Ramos (cell line): ENCODE measurements around the gene NOTCH3.

ENCODE experiments used
- in situ Hi-C: fragments of 300-500 bp; cut with MboI; formaldehyde crosslinking; loops from one replicate; pipeline ENCODE4 v1.14.3; 2022; ENCODE audit warnings: low sequenced_read_pairs; ENCODE audit not compliant: unreplicated experiment

Gene NOTCH3

GRCh38 chr19:15173746-15174404 is 26.9 kb downstream of the NOTCH3 start:
- in situ Hi-C loops: no loop called here

DNA sequence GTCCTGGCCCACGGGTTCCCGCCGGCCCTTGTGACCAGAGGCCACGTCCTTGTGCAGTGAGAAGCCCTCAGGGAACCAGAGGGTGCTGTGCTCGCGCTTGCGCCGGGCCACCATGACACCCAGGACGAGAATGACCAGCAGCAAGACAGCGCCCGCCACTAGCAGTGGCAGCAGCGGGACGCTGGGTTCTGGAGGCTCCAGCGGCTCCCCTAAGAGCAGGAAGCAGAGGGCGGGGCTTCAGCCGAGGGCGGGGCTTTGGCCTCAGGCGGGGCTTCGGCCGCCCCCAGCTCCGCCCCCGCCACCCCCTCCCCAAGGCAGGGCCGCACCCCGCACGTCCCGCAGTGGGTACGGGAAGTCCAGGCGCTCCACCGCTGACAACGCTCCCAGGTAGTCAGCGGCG is 30.4 kb downstream of the NOTCH3 start:
- in situ Hi-C loops: no loop called here

DNA sequence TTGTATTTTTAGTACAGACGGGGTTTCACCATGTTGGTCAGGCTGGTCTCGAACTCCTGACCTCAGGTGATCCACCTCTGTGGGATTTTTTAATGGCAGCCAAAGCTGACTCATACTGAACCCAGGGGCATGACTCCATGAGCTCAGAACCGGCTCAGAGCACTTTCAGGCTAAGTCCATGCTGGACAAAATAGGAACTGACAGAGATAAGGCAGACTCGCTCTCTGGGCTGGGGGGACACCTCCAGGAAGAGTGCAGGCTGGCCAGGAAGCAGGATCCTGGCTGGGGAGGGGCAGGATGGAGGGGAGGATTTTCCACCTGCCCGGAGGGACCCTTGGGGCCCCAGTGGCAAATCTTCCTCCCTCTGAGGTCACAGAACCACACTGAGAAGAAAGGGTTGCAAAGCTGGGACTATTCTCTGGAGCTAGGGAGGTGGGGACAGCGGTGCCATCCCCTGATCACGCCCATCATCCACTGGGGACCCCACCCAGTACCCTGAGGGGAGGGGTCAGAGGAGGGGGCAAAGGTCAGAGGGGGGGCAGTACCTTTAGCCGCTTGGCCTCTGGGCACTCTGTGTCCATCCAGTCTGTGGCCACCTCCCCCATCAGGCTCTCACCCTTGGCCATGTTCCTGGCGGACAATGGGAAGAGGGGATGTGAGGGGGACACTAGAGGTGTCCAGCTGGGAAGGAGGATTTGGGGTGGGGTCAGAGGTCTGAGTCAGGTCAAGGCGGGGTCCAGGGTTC is 31.1 kb downstream of the NOTCH3 start:
- in situ Hi-C loops: no loop called here

GRCh38 chr19:15166700-15167099 is 34.1 kb downstream of the NOTCH3 start:
- in situ Hi-C loops: no loop called here

GRCh38 chr19:15161028-15161984 is 39.5 kb downstream of the NOTCH3 start:
- in situ Hi-C loops: no loop called here

DNA sequence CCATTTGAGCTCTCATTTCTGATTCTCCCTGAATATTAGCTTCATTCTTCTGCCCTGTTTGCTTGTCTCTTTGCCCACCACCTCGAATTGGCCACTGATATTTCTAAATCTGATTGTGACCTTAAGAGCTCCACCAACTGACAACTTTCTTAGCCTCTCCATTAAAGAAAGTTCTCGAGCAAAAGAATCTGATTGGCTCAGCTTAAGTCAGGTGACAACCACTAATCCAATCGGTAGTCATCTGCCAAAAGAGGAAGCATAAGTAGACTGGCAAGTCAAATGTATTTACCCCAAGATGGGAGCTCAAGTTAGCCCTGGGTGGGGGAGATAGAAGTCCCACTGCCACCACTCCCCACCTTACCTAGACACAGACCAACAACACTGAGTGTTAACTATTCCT is 41.5 kb downstream of the NOTCH3 start:
- in situ Hi-C loops: no loop called here

DNA sequence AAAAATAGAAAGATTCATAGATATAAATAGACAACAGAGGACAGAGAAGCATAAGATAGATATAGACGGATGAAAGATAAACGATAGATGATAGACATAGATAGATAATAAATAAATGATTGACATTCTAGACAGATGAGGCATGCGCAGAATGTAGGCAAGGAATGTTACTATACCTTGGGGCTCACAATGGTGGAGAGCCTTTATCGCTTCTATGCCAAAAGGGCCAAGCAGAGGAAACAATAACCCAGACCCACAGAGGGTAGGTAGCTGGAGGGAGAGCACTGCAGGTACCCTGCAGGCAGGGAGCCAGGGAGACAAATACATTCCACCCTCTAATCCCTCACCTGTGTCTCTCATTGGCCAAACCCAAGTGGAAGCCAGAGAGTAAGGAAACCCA is 44.4 kb downstream of the NOTCH3 start:
- in situ Hi-C loops: no loop called here

DNA sequence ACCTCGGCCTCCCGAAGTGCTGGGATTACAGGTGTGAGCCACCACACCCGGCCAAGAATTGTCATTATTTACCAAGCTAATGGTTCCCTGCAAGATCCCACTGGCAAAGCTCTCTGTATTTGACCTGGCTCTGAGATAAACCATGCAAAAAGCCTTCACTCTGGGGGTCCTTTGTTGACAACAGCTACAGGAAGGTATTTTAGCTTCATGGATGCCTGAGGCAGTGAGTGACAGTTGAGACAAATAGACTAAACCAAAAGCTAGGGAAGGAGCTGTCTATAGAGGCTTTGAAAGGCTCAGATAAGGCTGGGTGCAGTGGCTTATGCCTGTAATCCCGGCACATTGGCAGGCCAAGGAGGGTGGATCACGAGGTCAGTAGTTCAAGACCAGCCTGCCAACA is 45.5 kb downstream of the NOTCH3 start:
- in situ Hi-C loops: no loop called here

DNA sequence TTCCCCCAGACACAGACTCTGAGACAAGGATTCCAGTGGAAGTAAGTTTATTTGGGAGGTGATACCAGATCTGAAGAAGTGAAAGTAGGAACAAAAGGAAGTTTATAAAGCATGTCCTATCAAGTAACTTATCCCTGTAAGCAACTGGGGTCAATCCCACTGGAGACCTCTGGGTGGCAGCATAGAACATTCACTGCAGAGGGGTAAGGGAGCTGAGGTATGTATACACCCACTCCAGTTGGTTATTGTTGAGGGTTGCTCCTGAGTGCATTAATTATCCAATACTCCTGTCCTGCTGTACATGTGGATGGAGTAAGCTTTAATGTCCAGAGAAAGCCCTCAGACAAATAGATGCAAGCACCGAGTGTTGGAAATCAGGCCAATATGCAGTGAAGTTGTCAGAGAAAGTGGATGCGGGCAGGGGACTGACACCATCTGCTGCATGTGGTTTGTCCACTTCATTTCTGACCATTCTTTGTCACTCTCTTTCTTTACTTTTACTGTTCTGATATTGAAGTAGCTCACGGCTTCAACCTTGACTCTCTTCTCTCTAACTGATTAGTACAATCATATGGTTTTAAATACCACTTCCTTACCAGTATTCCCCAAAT is 46.7 kb downstream of the NOTCH3 start:
- in situ Hi-C loops: loop anchor here (5.0 kb wide), 1 partner anchor 62 kb away; no protein-coding TSS in a partner anchor

GRCh38 chr19:15149737-15150136 is 51.1 kb downstream of the NOTCH3 start:
- in situ Hi-C loops: loop anchor here (5.0 kb wide), 1 partner anchor 57 kb away; no protein-coding TSS in a partner anchor

- in situ Hi-C loops: no loop called here
These were observed 53.7 kb downstream of the NOTCH3 start for GRCh38 chr19:15147090-15147489.

GRCh38 chr19:15144046-15144646 is 56.6 kb downstream of the NOTCH3 start:
- in situ Hi-C loops: no loop called here

GRCh38 chr19:15142313-15142712 is 58.5 kb downstream of the NOTCH3 start:
- in situ Hi-C loops: no loop called here

- in situ Hi-C loops: no loop called here
These were observed 59.7 kb downstream of the NOTCH3 start for GRCh38 chr19:15141143-15141542.

GRCh38 chr19:15138427-15138826 is 62.4 kb downstream of the NOTCH3 start:
- in situ Hi-C loops: no loop called here

DNA sequence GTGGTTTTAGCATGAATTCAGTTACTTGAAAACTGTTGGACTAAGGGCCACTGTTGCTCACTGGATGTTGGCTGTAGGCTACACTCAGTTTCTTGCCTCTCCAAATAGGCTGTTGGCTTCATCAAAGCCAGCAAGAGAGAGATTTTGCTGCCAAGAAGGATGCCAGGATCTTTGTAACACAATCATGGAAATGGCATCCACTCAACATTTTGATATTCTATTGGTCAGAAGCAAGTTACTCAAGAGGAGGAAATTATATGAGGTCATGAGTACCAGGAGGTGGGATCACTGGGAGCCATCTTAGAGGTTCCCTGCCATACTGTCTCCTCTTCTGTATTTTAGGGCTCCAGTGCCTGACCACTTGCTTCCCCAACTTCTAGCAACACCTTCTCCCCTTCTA is 63.0 kb downstream of the NOTCH3 start:
- in situ Hi-C loops: no loop called here

DNA sequence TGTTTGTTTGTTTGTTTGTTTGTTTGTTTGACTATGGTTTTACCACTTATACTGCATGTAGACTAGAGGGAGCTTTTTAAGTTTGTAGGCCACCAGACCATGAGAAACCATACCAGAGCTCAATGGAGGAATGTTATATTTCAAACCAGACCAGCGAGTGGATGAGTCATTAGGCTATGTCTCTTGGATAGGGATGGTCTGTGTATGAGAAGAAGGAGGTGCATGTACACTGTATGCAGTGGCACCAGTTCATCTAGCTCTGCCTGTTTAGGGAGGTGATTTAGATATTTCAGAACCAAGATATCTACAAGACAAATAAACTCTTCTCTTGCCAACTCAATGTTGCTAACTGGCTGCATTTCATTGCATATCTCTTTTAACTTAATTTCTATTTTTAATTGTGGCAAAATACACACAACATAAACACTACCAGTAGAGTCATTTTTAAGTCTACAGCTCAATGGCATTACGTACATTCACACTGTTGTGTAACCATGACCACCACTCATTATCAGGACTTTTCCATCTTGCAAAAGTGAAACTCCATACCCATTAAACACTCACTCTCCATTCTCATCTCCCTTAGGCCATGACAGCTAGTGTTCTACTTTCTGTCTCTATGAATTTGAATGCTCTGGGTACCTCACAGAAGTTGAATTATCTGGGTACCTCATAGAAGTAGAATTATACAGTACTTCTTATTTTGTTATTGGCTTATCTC is 64.4 kb downstream of the NOTCH3 start:
- in situ Hi-C loops: no loop called here

- in situ Hi-C loops: no loop called here
These were observed 70.8 kb downstream of the NOTCH3 start for GRCh38 chr19:15129856-15130585.
